Measurements from ENCODE around the gene TSPO.
"Not testable (repeated sequence)": the region's sequence is repeated elsewhere in the genome, so short reads cannot be mapped to it uniquely, and the experiment has no call there.

Gene TSPO

GRCh38 chr22:43151251-43152002, at the start of gene TSPO:
TSS of gene TSPO (plus strand) at chr22:43151559. CDS start at chr22:43159239, 7,680 bp downstream.
- DNase-seq: peak in 12 of 14 donors; percentile 29 to 87 (median 70)

GRCh38 chr22:43104056-43104625, 47.2 kb upstream of the TSPO start:
- DNase-seq: not testable (repeated sequence)

DNA sequence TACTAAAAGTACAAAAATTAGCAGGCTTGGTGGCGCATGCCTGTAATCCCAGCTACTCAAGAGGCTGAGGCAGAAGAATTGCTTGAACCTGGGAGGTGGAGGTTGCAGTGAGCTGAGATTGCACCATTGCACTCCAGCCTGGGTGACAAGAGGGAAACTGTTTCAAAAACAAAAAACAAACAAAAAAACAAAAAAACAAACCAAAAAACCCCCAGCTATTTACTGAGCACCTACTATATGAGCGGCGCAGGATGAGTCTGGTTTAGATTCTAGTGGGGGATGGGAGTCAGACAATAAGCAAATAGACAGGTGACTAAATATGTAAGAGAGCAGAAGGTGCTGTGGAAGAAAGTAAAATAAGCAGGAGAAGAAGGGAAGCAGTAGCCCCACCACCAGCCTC, 46.4 kb upstream of the TSPO start:
- DNase-seq: not testable (repeated sequence)

- DNase-seq: no peak
Observed at GRCh38 chr22:43106302-43106701, 45.1 kb upstream of the TSPO start.

GRCh38 chr22:43109511-43109910, 41.8 kb upstream of the TSPO start:
- DNase-seq: no peak

GRCh38 chr22:43109921-43110443, 41.4 kb upstream of the TSPO start:
- DNase-seq: no peak

GRCh38 chr22:43110444-43110926, 40.9 kb upstream of the TSPO start, which contains the start of gene BIK:
TSS of gene BIK (plus strand) at chr22:43110750. CDS start at chr22:43124023, 13,273 bp downstream.
- DNase-seq: no peak

- no peak for DNase-seq
Observed at GRCh38 chr22:43110927-43111623, 40.3 kb upstream of the TSPO start.

DNA sequence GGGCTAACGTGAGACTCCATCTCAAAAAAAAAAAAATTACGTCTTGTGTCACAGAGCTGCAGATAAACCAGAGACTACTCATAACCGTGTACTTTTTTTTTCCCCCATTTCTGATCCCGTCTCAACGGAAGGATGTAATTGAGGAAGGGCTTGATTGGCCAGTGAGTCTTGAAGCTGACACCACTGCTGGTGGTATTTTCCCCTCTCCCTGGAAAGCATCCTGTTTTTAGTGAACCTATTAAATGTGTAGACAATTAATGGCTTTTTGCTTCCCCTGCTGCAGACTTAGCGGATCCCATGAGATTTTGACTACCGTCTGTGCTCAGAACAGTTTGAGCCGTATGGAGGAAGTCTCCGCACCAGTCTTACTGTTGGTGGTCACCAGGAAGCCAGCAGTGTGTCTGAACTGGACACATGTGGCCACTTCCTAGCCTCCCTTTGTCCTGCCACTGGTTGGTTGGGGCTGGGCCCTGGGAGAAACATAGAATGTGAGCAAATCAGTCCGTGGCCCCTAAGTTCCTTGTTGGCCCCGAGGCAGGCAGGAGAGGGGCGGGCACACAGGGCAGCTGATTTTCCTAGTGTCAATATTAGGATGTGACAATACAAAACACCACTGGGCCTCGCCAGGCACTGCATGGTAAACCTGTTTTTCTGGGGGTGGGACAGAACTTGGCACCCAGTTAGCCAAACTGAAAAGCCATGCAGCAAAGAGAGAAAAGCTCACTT, 37.7 kb upstream of the TSPO start:
- DNase-seq: no peak

DNA sequence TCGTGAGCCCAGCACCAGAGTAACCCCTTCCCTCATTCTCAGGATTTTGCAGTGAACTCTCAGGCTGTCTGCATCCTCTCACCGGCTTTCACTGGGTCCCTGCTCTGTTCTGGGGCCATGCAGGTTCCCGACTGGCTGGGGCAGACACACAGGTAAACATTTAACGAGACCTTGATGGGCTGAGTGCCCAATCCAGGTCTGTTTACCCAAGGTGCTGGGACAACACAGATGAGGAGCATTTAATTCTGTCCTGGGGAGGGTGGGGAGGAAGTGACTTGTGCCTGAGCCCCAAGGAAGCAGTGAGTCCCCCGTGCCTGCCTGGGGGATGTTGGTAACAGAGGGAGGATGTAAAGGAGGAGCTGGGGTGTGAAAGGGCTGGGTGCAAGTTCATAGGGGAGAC, 36.4 kb upstream of the TSPO start:
- no peak for DNase-seq

GRCh38 chr22:43116932-43117331, 34.4 kb upstream of the TSPO start:
- no peak for DNase-seq

GRCh38 chr22:43118024-43118849, 33.1 kb upstream of the TSPO start:
- no peak for DNase-seq

GRCh38 chr22:43118953-43119458, 32.4 kb upstream of the TSPO start:
- DNase-seq: no peak

GRCh38 chr22:43126501-43127165, 24.7 kb upstream of the TSPO start:
- no peak for DNase-seq

DNA sequence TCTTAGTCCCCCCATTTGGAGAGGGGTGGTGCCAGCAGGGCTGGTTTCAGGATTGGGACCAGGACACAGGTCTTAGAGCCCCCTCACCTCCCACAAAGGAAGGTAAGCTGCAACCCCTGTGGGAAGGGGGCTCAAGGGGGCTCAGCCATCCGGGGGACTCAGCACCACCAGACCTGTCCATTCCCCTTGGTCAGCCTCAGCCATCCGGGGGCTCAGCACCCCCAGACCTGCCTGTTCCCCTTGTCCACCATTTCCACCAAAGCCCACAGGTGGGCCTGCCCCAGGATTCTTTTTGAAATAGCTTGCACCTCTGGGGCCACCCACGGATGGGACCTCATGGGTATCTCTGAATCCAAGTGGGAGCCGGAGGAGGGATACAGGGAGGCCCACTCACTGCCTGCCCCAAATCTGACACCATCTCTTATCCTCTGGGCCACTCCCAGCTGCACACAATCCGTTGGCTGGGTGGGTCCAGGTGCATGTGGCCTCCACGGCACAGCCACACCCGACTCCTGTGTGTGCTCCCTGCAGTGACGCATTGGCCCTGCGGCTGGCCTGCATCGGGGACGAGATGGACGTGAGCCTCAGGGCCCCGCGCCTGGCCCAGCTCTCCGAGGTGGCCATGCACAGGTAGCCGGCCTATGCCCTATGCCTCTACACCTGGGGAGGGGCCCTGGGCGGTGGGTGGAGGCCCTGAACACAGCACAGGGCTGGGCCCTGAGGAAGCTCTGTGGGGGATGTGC, 24.0 kb upstream of the TSPO start:
- no peak for DNase-seq

DNA sequence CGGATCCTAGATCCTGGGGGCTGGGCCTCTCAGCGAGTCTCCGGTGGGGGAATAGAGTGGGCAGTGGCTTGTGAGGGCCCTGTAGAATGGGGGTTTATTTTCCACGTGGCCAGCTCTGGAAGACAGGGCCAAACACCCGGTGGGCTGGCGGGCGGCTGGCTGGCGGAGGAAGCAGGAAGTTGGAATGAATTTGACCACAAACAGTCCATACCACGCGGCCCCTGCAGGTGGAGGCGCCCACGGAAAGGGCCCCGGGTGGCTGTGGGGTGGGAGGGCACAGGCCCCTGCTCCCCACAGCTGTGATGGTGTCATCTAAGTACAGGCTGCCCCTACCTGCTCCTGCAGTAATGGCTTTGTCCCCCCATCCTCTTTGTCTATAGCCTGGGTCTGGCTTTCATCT, 23.2 kb upstream of the TSPO start:
- no peak for DNase-seq

DNA sequence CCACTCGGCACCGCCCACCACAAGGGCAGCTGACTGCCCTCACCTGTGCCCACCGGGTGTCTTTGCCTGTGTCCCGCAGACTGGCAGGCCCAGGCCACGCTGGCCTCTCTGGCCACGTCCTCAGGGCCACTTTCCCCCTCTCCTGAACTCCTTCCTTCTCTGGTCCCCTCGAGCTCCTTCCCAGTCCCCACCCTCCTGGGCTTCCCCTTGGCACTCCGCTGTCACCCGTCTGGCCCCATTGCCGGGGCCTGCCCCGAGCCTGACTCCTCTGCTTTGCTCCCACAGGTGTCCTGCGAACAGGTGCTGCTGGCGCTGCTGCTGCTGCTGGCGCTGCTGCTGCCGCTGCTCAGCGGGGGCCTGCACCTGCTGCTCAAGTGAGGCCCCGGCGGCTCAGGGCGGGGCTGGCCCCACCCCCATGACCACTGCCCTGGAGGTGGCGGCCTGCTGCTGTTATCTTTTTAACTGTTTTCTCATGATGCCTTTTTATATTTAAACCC, 22.4 kb upstream of the TSPO start:
- DNase-seq: no peak

- DNase-seq: no peak
Observed at GRCh38 chr22:43129426-43130425, 21.6 kb upstream of the TSPO start.

Measured in C1 segment of cervical spinal cord (tissue), 14 donors.